DLD1 (cell line): Measurements from ENCODE around the gene FOXO1.

Experiments used
- in situ Hi-C: cut with HindIII; loops from 2 replicates; pipeline ENCODE4 v1.10.0; 2017; ENCODE audit warnings: low sequenced_read_pairs

Gene FOXO1

DNA sequence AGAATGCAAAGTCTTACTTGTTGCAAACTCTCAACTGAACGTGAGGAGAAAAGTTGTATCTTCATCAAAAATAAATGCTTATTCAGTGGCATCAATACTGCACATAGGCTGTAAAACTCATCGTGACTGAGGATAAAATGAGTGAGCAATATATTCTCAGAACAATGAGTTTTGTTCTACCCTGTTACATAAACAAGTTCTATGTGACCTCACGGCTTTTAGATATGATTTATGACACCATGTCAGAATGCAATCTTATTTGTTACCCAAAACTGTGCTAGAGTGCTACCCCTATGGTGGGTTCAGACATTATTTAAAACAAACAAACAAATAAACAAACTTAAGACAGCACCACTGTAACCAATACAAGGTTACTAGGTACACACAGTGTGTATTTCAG, 55.4 kb downstream of the FOXO1 start:
- in situ Hi-C loops = no loop called here

DNA sequence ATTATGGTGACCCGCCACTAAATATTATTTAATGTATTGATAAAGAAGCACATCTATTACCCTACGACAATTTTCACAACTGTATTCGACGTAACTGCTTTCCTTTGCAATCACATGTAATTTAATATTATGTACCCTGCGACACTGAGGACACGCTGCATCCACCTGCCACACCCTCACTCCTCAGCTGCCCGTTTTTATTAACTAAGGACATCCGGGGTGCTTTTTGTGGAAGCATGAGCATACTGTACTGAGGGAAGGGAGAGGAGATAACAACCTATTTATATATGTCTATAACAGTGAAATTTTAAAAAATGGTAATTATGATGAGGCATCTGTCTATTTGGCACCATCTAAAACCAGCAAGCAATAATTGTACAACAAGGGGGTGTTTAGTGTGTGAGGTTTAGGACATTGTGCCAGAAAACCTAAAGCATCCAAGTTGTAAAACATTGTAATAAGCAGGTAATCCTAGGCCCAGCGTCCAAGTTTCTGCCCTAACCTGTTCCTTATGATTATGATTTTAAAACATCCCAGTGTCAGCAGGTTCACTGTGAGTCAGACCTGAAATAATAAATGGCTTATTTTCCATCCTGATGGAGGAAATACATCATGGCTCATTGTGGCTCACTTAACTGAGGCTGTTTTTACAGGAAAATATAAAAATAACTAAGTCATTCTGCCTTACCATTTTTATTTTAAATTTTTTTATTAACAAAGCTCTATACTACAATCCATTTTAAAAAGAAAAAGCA, 56.3 kb downstream of the FOXO1 start:
- in situ Hi-C loops = no loop called here

DNA sequence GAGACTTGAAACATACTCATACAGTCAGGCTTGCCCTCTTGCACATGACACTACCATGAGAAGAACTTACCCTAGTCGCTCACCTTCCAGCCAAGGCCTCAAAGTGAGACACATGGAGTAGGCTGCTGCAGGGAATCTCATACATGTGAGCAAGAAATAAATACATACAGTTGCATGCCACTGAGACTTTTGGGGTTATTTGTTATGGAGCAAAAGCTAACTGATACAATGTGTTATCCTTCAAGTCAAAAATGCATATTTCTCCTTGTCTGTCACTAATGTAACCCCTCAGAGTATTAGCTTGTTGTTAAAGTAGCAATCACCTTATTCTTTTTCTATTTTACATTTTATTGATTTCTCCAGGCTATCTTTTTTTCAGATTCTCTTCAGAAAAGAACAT, 58.1 kb downstream of the FOXO1 start:
- in situ Hi-C loops = no loop called here

DNA sequence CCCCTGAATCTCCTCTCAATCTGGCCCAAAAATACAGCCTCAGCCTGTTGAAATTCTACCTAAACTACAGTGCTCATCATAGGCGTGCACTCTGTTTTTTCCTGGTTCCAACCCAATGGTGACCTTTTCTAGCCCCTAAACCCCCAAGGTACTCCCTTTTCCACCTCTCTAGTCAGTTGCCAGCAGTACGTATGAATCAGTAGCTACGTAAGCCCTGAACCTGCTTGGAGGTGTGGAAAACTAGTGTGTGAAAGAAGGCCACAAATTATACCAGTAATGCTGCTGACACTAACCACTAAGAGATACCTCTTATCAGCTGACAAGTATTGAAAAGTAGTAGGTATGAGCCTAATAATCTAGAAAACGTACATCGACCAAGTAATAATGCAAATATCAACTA, 60.9 kb downstream of the FOXO1 start:
- in situ Hi-C loops = no loop called here

DNA sequence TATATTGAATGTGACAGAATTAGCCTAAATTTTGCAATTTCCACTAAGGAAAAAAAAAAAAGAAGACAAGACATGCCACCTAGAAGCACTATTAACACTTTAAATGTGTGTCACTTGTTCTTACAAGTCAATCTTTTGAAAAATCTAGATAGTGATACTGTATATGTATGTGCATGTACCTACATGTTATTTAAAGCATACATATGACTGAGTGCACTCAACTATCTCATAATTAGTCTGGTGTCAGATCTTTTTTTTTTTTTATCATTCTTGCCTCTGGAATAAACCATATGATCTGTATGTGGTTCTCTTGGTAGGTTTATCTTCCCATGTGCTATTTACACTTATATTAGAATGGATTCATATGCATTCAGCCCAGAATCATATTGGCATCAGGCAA, 62.3 kb downstream of the FOXO1 start:
- in situ Hi-C loops = no loop called here

DNA sequence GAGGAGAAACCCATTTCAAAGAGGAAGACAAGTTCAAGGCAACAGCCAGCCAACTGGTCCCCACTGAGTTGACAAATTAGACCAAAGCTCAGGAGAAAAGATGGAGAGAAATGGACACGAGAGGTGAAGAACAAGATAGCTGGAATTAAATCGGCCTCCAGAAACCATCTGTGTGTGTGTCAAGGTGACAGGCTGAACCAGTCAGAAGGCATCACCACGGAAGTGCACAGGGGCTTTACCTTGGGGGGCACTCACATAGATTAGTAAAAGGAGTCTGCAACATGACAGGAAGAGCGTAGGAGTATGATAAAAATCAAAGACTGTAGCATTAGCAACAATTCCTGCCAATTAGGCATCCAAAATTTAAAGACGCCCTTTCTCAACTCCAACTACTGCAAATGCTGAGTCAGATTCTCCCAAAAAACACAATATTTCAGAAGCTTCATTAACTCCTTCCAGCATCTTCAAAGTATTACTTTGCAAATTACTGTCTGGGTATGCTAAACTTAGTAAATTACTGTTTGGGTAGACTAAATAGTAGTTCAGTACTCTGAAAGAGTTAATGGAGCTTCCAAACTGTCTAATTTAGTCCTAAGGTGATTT, 66.2 kb downstream of the FOXO1 start:
- in situ Hi-C loops = no loop called here

DNA sequence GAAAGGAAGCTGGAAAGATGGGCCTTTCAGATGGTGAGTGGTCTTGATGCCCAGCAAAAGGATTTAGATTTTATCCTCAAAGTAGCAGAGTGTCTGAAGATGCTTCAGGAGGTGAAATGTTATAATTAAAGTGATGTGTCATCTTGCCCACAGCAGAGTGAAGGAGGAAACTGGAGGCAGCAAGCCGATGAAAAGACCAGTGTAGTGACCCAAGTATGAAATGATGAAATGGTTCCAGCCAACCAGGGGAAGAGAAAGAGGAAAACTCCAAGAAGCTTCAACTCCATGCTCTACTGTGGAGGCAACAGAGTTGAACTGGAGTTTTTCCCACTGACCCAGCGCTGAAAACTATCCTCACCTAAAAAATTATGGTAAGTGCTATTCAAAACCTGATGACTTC, 66.7 kb downstream of the FOXO1 start:
- in situ Hi-C loops = no loop called here

DNA sequence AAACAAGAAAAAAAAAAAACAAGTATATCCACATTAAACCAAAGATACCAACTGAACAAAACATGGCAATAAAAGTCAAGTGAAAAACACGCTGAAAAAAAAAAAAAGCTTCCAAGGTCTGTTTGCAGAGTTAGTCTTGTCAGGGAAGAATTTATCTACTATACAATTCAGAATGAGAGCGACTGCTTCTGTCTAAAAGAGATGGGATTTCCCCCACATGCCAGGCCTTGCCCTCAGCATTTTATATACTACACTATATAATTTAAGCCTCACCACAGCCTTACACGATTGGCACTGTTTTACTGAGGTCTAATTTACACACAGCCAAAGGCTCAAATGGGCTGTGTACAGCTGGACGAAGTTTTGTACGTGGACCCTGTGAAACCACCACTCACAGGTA, 67.3 kb downstream of the FOXO1 start:
- in situ Hi-C loops = no loop called here

DNA sequence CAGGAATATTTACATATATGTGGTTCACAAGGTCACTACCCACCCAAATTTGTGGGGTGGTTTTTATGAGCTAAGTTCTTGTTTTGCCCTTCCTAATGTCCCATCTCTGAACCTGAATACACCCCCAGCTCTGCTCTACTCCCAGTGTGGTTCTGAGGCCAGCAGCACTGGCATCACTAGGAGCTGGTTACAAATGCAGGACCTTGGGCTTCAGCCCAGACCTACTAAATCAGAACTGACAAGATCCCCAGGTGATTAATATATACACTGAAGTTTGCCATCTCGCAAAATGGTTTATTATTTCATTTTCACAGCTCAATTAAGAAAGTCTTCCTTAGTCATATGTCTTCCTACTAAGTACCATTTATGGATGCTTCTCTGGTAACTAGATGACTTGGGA, 67.9 kb downstream of the FOXO1 start:
- in situ Hi-C loops = no loop called here

DNA sequence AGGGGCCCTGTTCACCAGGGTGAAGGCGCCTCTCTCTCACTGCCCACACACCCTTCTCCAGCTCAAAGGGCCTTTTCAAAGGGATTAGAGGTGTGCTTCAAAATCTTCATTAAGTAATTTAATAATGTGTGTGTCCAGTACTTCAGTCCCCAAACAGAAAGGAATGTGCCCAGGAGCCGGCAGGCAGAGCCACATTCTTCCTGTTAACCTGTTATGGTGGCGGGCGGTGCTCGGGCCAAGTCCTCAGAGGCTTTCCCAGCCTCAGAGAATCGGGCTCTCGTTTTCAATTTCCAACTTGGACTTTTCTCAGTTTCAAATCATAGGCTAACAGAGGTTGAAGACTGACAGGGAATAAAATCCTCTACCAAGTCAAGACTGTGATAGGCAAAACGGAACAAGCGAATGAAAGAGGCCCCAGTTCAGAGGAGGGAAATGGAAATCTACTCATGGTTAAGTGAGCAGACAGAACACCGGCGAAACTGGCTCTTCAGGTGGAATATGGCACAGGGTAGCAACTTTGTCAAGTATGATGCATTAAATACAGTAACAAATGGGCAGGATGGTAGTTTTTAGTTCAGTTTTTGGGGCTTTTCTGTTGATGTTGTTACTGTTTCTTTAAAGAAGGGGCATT, 68.6 kb downstream of the FOXO1 start:
- in situ Hi-C loops = no loop called here

DNA sequence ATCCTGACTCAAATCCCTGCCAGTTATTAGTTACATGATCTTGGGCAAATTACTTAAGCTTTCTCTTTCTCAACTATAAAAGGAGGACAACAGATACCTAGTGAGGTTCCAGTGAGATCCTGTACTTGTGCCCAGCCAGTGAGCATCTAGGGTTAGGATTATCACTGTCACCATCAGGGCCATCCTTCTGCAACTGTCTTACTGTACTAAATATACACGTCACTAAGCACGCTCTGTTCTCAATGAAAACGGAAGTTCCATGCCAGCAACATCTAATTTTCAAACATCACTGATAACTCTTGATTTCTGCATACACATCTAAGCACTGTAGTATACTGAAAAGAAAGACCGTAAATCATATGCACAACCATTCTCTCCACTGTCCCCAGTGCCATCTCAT, 70.0 kb downstream of the FOXO1 start:
- in situ Hi-C loops = no loop called here

DNA sequence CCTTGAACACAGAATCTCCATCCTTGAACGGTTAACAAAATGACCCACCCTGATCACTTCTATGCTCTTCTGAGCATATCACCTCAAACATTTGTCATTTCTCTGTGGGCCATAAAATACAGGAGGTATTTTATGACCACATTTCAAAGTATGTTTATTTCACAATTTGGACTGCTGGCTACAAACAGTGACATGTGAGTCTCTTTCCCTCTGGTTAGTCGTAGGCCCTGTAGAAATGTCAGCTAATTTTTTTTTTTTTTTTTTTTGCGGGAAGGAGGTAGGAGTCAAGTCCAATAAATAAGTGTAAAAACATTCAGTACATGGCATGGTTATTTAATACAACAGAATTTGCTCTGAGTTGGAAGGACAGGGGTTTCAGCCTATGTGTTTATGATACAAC, 70.7 kb downstream of the FOXO1 start:
- in situ Hi-C loops = no loop called here

DNA sequence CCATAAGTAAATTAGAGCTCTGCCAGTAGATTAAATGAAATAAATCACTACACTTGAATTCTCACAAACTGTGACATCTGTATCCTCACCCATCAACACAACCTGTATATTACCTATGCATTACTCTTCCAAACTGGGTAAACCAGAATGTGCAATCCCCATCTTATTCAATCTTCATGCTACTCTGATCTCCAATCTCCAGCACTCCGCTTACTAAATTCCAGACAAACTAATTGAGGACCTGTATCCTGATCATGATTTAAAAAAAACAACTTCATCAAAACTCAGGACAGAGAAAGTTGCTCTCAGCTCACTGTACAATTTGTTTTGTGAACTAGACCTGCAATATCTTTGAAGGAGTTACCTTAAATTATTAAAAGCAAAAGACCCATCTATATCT, 74.4 kb downstream of the FOXO1 start:
- in situ Hi-C loops = no loop called here

DNA sequence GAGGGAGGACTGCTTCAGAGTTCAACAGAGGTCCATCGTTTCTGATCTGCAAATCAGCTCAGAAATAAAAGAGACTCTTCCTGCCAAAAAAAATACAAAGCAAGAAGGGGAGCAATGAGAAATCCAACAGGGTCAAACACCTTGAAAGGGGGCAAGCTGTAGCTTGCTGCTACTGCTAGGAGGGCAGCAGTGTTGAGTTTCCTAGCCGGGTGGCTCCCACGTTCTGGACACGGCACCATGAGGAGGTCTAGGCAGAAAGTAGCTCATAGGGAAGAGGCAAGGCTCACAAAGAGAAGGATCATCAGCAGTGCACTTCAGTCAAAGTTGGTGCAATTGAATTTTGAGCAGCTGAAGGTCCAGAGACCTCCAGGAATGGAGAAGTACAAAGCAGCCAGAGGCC, 75.3 kb downstream of the FOXO1 start:
- in situ Hi-C loops = no loop called here

DNA sequence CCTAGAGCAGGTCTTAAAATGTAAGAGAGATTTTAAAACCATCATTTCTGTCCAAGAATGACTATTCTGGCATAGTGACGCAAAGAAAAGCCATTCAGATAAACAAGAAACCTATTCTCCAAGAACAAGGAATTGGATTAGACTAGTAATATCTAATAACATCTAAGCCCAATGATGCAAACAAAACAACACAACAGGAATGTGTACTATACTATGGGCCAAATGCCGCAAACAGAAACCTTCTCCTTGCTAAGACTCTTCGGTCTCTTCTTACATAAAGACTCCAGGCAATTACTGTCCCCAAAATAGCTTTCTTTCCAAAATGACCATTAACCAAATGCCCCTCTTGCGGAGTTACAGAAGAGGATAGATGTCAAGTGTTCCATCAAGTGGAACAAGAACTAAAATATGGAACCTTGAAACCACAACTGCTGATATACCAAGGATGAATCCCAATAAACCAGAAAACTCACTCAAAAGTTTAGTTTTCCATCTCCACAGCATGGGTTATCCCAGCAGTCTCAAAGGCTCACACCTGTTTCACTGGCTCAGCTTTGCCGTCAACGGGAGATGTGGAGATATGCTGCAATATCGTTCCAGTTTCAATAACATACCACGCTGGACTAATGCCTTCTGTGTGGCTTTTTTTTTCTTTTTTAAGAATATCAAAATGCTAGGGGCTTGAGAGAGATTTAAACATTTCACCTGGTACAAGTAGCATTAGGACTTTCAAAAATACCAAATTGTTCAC, 76.2 kb downstream of the FOXO1 start:
- in situ Hi-C loops = no loop called here

DNA sequence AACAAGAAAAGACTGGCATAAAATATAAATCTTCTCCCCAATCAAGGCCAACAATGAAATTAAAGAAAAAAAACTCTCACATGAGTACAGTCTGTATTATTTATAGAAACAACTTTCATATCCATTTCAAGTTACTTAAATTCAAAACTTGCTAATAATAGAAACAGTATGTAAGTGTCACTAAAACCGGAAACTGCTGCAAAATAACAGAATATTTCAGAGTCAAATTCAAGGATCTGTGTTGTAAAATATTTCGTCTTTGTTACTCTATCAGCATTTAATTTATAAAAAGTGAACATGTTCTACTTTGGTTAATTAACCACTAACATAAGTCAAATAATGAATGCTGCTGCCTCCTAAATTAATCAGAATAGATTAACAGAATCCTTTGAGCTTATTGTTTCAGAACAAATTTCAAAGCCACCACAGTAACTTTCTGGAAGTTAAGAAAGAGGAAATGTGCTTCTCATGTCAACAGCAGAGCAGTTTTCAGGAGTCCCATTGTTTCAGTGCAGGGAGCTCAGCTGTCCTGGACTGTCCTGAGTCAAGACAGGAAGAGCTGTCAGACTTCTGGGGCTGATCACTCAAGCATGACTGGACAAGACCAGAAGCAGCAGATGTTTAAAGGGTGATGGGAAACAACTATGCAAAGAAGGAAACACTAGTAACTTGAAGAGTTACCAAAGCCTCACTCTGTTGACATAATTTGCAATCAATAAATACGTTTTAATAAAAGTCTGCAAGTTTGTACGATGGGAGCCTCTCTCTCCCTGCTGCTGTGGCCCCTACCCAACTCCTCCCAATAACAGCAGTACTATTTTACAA, 76.9 kb downstream of the FOXO1 start:
- in situ Hi-C loops = no loop called here

DNA sequence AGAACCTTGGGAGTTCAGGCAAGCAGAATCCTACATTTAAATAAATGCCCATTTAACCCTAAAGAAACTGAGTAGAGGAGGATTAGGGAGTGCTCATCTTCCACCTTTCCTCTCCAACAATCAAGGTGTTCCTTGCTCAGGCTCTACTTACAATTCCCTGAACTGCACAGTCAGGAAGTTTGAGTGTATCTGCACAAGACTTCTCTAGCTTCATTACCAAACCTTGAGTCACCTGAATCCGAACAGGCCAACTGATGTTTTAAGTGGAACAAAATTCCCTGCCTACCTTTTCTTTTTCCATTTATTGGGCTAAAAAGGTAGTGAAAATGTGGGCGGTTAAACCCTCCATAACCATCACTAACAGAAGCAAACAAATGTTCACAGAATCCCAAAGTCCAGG, 78.3 kb downstream of the FOXO1 start:
- in situ Hi-C loops = no loop called here

DNA sequence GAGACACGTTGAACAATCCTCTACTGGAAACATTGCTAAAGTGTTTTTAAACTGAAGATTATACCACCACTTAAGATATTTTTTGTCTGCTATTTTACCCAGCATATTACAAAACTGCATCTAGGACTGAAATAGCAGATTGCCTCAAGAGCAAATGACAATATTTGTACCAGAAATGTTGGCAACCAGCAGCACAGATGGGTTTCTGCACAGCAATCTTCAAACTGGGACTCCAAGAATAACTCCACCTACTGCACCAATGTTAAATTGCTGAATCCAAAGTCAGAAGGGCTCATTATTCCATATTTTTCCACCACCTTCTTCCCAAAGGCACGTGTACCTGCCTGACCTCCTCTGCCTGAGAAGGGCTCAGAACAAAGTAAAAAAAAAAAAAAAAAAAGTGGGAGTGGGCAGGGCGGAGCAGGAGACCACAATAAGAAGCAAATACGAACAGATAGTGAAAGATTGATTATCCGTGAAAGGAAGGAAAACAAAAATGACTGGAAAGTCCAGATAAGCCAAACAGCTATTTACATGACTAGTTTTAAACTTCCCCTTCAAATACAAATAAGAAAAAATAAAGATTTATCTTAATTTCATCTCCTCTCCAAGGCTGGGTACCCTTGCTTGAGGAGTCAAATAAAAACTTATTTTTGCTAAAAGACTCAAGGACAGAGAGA, 79.4 kb downstream of the FOXO1 start:
- in situ Hi-C loops = no loop called here

DNA sequence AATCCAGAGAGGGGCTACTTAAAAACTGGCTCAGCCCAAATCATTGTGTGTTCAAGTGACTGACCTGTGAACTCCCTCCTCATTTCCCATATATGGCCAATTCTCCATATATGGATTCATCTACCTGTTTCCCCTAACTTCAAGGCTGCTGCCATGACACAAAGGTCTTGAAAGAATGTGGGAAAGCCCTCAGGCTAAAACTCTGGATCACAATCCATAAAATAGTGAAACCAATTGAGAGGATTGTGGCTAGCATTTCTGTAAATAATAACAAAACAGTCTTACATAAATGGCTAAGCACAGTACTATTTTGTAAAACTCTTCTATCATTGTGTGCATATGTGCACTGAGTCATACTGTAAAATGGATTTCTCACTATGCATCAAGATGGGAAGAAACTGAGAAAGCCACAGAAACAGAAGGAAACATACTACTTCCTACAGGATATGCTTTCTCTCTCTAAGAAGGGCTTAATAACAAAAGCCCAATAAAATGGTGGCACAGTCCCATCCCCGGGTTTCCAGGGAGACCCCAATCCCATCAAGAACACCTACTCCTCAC, 80.5 kb downstream of the FOXO1 start:
- in situ Hi-C loops = no loop called here

DNA sequence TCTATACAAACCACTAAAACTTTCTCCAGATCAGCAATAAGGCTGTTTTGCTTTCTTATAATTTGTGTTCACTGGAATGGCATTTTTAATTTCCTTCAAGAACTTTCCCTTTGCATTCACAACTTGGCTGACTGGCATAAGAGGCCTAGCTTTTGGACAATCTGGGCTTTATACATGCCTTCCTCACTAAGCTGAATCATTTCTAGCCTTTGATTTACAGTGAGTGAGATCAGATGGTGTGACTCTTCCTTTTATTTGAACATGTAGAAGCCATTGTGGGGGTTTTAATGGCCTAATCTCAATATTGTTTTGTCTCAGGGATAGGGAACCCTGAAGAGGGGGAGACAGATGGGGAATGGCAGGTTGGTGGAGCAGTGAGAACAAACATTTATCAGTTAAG, 82.7 kb downstream of the FOXO1 start:
- in situ Hi-C loops = no loop called here
